B cell (primary cell): ENCODE data around the gene HBA2. TPM values are rescaled to one million over a fixed set of nuclear protein-coding genes. Genes with fewer than 3 reads are reported as not detected.
A peak's percentile ranks its signal among the peaks of the same experiment; 100 is the strongest.

ENCODE experiments used
- ATAC-seq: fragments of 200-7000 bp; cut with Tn5 transposase; one replicate; pipeline ENCODE4 v1.10.0; 2021; ENCODE audit warnings: low read depth, mild to moderate bottlenecking, moderate number of reproducible peaks, moderate library complexity
- CTCF ChIA-PET: fragments of 350-600 bp; sonication (Branson Sonifier 250); formaldehyde crosslinking; loops from one replicate; lab custom pipeline; 2021; ENCODE audit warnings: antibody characterized with exemption, inconsistent platforms; lab: Charles Lee
- POLR2A ChIA-PET: fragments of 350-600 bp; sonication (Branson Sonifier 250); formaldehyde crosslinking; loops from one replicate; lab custom pipeline; 2021; ENCODE audit warnings: antibody characterized with exemption; lab: Charles Lee
- DNase-seq: peaks from one replicate; pipeline ENCODE4 v3.0.0; 2013
- H2AFZ ChIP-seq: 2 replicates; pipeline ENCODE4 v1.6.1; 2012; ENCODE audit warnings: mild to moderate bottlenecking, low read depth, low read length; ENCODE audit not compliant: insufficient read depth, poor library complexity, severe bottlenecking
- H3K27ac ChIP-seq, 2 donors: 1 replicate in 1 of 2; 2 replicates in 1 of 2; pipeline ENCODE4 v1.5.1; 2012 to 2013; ENCODE audit warnings: low read length in 2 of 2, mild to moderate bottlenecking in 2 of 2, moderate library complexity in 1 of 2
- H3K27me3 ChIP-seq, 4 experiments: fragments of 200-600 bp in 1 of 4; sonication (generic) in 1 of 4; replicated peaks in 1 of 4; 1 replicate in 2 of 4; 2 replicates in 2 of 4; pipeline versions ENCODE4 v1.6.1 to v1.7.0; 2013 to 2016; ENCODE audit warnings: low read length in 3 of 4, mild to moderate bottlenecking in 2 of 4, mixed read lengths in 1 of 4, moderate library complexity in 1 of 4; ENCODE audit not compliant: insufficient read depth in 4 of 4, control insufficient read depth in 3 of 4; ENCODE audit errors: control extremely low read depth in 1 of 4
- H3K36me3 ChIP-seq, 2 experiments: replicated peaks in 1 of 2; 1 replicate in 1 of 2; 2 replicates in 1 of 2; pipeline versions ENCODE4 v1.6.1 to v1.7.1; 2013; ENCODE audit warnings: low read length in 1 of 2; ENCODE audit not compliant: insufficient read depth in 2 of 2, control insufficient read depth in 1 of 2; ENCODE audit errors: control extremely low read depth in 1 of 2, extremely low read depth in 1 of 2
- H3K4me1 ChIP-seq, 2 donors: fragments of 200-600 bp in 1 of 2; sonication (generic) in 1 of 2; 1 replicate in 1 of 2; 2 replicates in 1 of 2; pipeline versions ENCODE4 v1.5.1 to v1.6.1; 2013 to 2017; ENCODE audit warnings: low read length in 2 of 2; ENCODE audit not compliant: control insufficient read depth in 2 of 2, insufficient read depth in 2 of 2
- H3K4me2 ChIP-seq: replicated peaks from 2 replicates; pipeline ENCODE3; 2012; ENCODE audit warnings: mild to moderate bottlenecking, low read depth, low read length; ENCODE audit not compliant: poor library complexity, severe bottlenecking
- H3K4me3 ChIP-seq, 5 experiments: fragments of 200-600 bp in 1 of 5; sonication (generic) in 1 of 5; 1 replicate in 3 of 5; 2 replicates in 2 of 5; pipeline versions ENCODE4 v1.5.1 to v1.7.0; 2011 to 2016; ENCODE audit warnings: low read length in 4 of 5, mild to moderate bottlenecking in 4 of 5, low read depth in 2 of 5, control low read depth in 1 of 5, moderate library complexity in 1 of 5; ENCODE audit not compliant: insufficient read depth in 1 of 5; ENCODE audit errors: control extremely low read depth in 1 of 5, extremely low read depth in 1 of 5
- H3K79me2 ChIP-seq: fragments of 200-600 bp; sonication (generic); one replicate; pipeline ENCODE4 v1.6.0; 2016; ENCODE audit warnings: low read length; ENCODE audit not compliant: control insufficient read depth, insufficient read depth
- H3K9ac ChIP-seq: fragments of 200-600 bp; sonication (generic); 2 replicates; pipeline ENCODE4 v1.6.1; 2017; ENCODE audit warnings: mild to moderate bottlenecking, low read length, moderate library complexity
- H3K9me3 ChIP-seq, 3 donors: one replicate each; pipeline versions ENCODE4 v1.6.1 to v1.7.1; 2013; ENCODE audit warnings: low read length in 2 of 3; ENCODE audit not compliant: control insufficient read depth in 2 of 3, insufficient read depth in 1 of 3; ENCODE audit errors: control extremely low read depth in 1 of 3
- H4K20me1 ChIP-seq: 2 replicates; pipeline ENCODE4 v1.6.0; 2012; ENCODE audit warnings: mild to moderate bottlenecking, low read length; ENCODE audit not compliant: insufficient read depth, control insufficient read depth, poor library complexity, severe bottlenecking
- H3K27ac Mint-ChIP-seq: one replicate; pipeline ENCODE4 v1.8.0; 2021; ENCODE audit warnings: mixed read lengths
- H3K27me3 Mint-ChIP-seq: one replicate; pipeline ENCODE4 v1.8.0; 2021; ENCODE audit warnings: mixed read lengths
- H3K4me1 Mint-ChIP-seq: one replicate; pipeline ENCODE4 v1.8.0; 2021; ENCODE audit warnings: mixed read lengths
- H3K4me3 Mint-ChIP-seq: one replicate; pipeline ENCODE4 v1.8.0; 2021; ENCODE audit warnings: mixed read lengths
- H3K9me3 Mint-ChIP-seq: one replicate; pipeline ENCODE4 v1.8.0; 2022; ENCODE audit warnings: mixed read lengths; ENCODE audit not compliant: insufficient read depth
- EZH2 ChIP-seq: IDR thresholded peaks from 2 replicates; pipeline ENCODE4 v1.6.1; 2012; ENCODE audit warnings: borderline replicate concordance, low read depth, mild to moderate bottlenecking, moderate library complexity, low read length; ENCODE audit not compliant: insufficient read depth, poor library complexity, severe bottlenecking
- WGBS: methylation state at CpG from one replicate; pipeline ENCODE4 v1.1.5; 2013; ENCODE audit warnings: missing lambda C conversion rate; ENCODE audit not compliant: insufficient coverage; 5-methylcytosine and 5-hydroxymethylcytosine counted together
- intact Hi-C: fragments of 100-400 bp; cut with micrococcal nuclease; formaldehyde crosslinking; loops from one replicate; pipeline ENCODE4 v1.10.0; 2022
- polyA plus RNA-seq: library from polyadenylated mRNA; depleted of rRNA; stranded (reverse); fragments of >200 nt; gene quantifications from 2 replicates; pipeline ENCODE4 v1.2.3, GENCODE V29; 2012
- total RNA-seq, 2 donors: library from RNA; stranded (reverse); fragments of 120-200 nt in 1 of 2; gene quantifications; 1 replicate in 1 of 2; 2 replicates in 1 of 2; pipeline versions ENCODE4 v1.2.3 to v1.2.4, GENCODE V29; 2013 to 2022
- TF ChIP-seq, protein P1 (sequence below): fragments of 200-600 bp; IDR thresholded peaks from one replicate; pipeline ENCODE4 v1.8.0; 2022; ENCODE audit warnings: antibody characterized with exemption, mild to moderate bottlenecking

Gene HBA2
- total and polyA plus RNA-seq, 2 donors (not counting 1 experiment from before 2014, with no cell fraction given), result 75.6 to 179 TPM

DNA sequence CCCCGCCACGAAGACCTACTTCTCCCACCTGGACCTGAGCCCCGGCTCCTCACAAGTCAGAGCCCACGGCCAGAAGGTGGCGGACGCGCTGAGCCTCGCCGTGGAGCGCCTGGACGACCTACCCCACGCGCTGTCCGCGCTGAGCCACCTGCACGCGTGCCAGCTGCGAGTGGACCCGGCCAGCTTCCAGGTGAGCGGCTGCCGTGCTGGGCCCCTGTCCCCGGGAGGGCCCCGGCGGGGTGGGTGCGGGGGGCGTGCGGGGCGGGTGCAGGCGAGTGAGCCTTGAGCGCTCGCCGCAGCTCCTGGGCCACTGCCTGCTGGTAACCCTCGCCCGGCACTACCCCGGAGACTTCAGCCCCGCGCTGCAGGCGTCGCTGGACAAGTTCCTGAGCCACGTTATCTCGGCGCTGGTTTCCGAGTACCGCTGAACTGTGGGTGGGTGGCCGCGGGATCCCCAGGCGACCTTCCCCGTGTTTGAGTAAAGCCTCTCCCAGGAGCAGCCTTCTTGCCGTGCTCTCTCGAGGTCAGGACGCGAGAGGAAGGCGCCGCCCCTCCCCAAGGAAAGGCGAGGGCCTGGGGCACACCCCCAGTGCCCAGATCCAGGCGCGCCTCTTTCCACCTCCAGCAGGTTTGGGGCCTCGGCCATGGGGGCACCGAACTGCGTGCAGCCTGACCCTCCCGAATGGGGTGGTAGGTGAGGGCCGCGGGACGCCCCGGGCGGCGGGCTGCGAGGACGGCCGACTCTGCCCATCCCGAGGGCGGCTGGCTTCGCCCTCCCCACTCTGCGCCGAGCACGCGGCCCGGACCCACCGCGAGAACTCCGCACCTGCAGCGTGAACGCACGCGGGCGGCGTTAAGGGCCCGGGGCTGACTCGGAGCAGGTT is 8.2 kb downstream of the HBA2 start:
- peak; percentile 87 for ATAC-seq
- POLR2A ChIA-PET, result interaction anchor here (0.6 kb wide), 2 partner anchors 19 to 116 kb away, joined by 4 to 13 read pairs; no protein-coding TSS in a partner anchor

More for the DNA sequence above, 8.2 kb downstream of the HBA2 start:
- H3K9me3 ChIP-seq, result peaks cover 0 to 4% (median 0%) of the 10 kb centered on the region in 3 donors
- peak overlapping the region; percentile 94 for H3K4me2 ChIP-seq
- Mint-ChIP-seq H3K27ac (no peak overlapping the region), H3K4me3 (peak overlapping the region; percentile 45), H3K4me1 (peaks cover 12% of the 10 kb centered on the region), H3K27me3 (peaks cover 19% of the 10 kb centered on the region), H3K9me3 (no peaks in the 10 kb centered on the region)
- TF ChIP-seq EZH2, result no peak
- TF ChIP-seq, protein P1, sequence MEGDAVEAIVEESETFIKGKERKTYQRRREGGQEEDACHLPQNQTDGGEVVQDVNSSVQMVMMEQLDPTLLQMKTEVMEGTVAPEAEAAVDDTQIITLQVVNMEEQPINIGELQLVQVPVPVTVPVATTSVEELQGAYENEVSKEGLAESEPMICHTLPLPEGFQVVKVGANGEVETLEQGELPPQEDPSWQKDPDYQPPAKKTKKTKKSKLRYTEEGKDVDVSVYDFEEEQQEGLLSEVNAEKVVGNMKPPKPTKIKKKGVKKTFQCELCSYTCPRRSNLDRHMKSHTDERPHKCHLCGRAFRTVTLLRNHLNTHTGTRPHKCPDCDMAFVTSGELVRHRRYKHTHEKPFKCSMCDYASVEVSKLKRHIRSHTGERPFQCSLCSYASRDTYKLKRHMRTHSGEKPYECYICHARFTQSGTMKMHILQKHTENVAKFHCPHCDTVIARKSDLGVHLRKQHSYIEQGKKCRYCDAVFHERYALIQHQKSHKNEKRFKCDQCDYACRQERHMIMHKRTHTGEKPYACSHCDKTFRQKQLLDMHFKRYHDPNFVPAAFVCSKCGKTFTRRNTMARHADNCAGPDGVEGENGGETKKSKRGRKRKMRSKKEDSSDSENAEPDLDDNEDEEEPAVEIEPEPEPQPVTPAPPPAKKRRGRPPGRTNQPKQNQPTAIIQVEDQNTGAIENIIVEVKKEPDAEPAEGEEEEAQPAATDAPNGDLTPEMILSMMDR, result no peak
- intact Hi-C loops, result loop anchor here (1.0 to 2.0 kb wide), 3 partner anchors 42 to 116 kb away; partner anchors contain the start of gene NPRL3
- CTCF ChIA-PET, result interaction anchor here (0.6 to 4.1 kb wide), 8 partner anchors 39 to 116 kb away, joined by 3 to 34 read pairs (median 4); no protein-coding TSS in a partner anchor
- peaks cover 0 to 38% (median 22%) of the 10 kb centered on the region in 4 experiments for H3K27me3 ChIP-seq
- peak overlapping the region; percentile 58 for H3K9ac ChIP-seq
- peak overlapping the region; percentile 70 for H2AFZ ChIP-seq
- H3K4me1 ChIP-seq, result peaks cover 14 to 22% of the 10 kb centered on the region in 2 donors
- H3K27ac ChIP-seq, result no peak overlapping the region
- no peaks in the 10 kb centered on the region for H3K36me3 ChIP-seq
- H3K4me3 ChIP-seq, result peak overlapping the region in 4 of 5 experiments; percentile 23 to 46 (median 38)
- 2% methylated on average over 86 of the region's 89 CpGs for WGBS
- no peaks in the 10 kb centered on the region for H4K20me1 ChIP-seq
- DNase-seq, result peak; percentile 87
- no peaks in the 10 kb centered on the region for H3K79me2 ChIP-seq
